Neural cell (in vitro differentiated cells): Measurements from ENCODE around the gene ADAMTS15. TPM values are rescaled to one million over a fixed set of nuclear protein-coding genes. Genes with fewer than 3 reads are reported as not detected.

Source experiments
- H2AFZ ChIP-seq: fragments of 200-600, 300-800 bp; sonication (generic), shearing (Covaris generic); 2 replicates; pipeline ENCODE4 v1.6.0; 2014; ENCODE audit warnings: low read depth, mild to moderate bottlenecking, antibody characterized with exemption, low read length, moderate library complexity
- H3F3A ChIP-seq: fragments of 200-600 bp; shearing (Covaris generic); 2 replicates; pipeline ENCODE4 v1.6.1; 2016; ENCODE audit warnings: mild to moderate bottlenecking, moderate library complexity, mixed read lengths, antibody characterized with exemption, low read length; ENCODE audit not compliant: insufficient read depth, poor library complexity, severe bottlenecking
- H3K27ac ChIP-seq: fragments of 200-600, 300-800 bp; sonication (generic), shearing (Covaris generic); 2 replicates; pipeline ENCODE4 v1.5.1; 2014; ENCODE audit warnings: mild to moderate bottlenecking, low read length, moderate library complexity
- H3K27me3 ChIP-seq: fragments of 300-800, 200-600 bp; sonication (generic), shearing (Covaris generic); 2 replicates; pipeline ENCODE4 v1.6.0; 2014; ENCODE audit warnings: mild to moderate bottlenecking, low read depth, low read length, moderate library complexity; ENCODE audit not compliant: insufficient read depth
- H3K36me3 ChIP-seq: fragments of 300-800, 200-600 bp; sonication (generic), shearing (Covaris generic); 2 replicates; pipeline ENCODE4 v1.5.1; 2014; ENCODE audit warnings: mild to moderate bottlenecking, antibody characterized with exemption, low read length, moderate library complexity; ENCODE audit not compliant: insufficient read depth
- H3K4me2 ChIP-seq: fragments of 300-800, 200-600 bp; sonication (generic), shearing (Covaris generic); 2 replicates; pipeline ENCODE4 v1.6.0; 2014; ENCODE audit warnings: mild to moderate bottlenecking, low read length
- H3K4me3 ChIP-seq: fragments of 300-800, 200-600 bp; sonication (generic), shearing (Covaris generic); 2 replicates; pipeline ENCODE4 v1.5.1; 2014; ENCODE audit warnings: mild to moderate bottlenecking, low read length, moderate library complexity
- H3K79me2 ChIP-seq: fragments of 200-600 bp; shearing (Covaris generic); replicated peaks from 2 replicates; pipeline ENCODE4 v1.6.0; 2014; ENCODE audit warnings: mild to moderate bottlenecking, low read length, moderate library complexity; ENCODE audit not compliant: insufficient read depth
- H3K9ac ChIP-seq: fragments of 300-800, 200-600 bp; sonication (generic), shearing (Covaris generic); 2 replicates; pipeline ENCODE4 v1.6.1; 2016; ENCODE audit warnings: mild to moderate bottlenecking, low read length, mixed read lengths
- H3K9me2 ChIP-seq: fragments of 200-600 bp; shearing (Covaris generic); 2 replicates; pipeline ENCODE4 v1.6.1; 2016; ENCODE audit warnings: mild to moderate bottlenecking, low read length, mixed read lengths; ENCODE audit not compliant: insufficient read depth
- H3K9me3 ChIP-seq: fragments of 200-600, 300-800 bp; sonication (generic), shearing (Covaris generic); 2 replicates; pipeline ENCODE4 v1.6.1; 2016; ENCODE audit warnings: mild to moderate bottlenecking, mixed run types, low read length, moderate library complexity, mixed read lengths
- H4K20me1 ChIP-seq: fragments of 200-600 bp; shearing (Covaris generic); 2 replicates; pipeline ENCODE4 v1.6.1; 2016; ENCODE audit warnings: mild to moderate bottlenecking, mixed run types; ENCODE audit not compliant: insufficient read depth
- CTCF ChIP-seq: fragments of 450-650 bp; IDR thresholded peaks from 2 replicates; pipeline ENCODE4 v1.5.1; 2014; ENCODE audit warnings: antibody characterized with exemption, mild to moderate bottlenecking, moderate library complexity; ENCODE audit not compliant: poor library complexity, severe bottlenecking
- EP300 ChIP-seq: fragments of 450-650 bp; conservative IDR thresholded peaks from 2 replicates; pipeline ENCODE4 v1.6.1; 2014; ENCODE audit warnings: antibody characterized with exemption, mild to moderate bottlenecking, moderate library complexity; ENCODE audit not compliant: poor library complexity, severe bottlenecking
- EZH2 ChIP-seq: fragments of 200-600, 300-800 bp; shearing (Covaris generic), sonication (generic); IDR thresholded peaks from 2 replicates; pipeline ENCODE4 v1.6.1; 2014; ENCODE audit warnings: antibody characterized with exemption, low read length, borderline replicate concordance, mild to moderate bottlenecking; ENCODE audit not compliant: insufficient read depth, poor library complexity, severe bottlenecking
- MXI1 ChIP-seq: fragments of 450-650 bp; conservative IDR thresholded peaks from 2 replicates; pipeline ENCODE4 v1.6.1; 2014; ENCODE audit warnings: antibody characterized with exemption, mild to moderate bottlenecking; ENCODE audit not compliant: poor library complexity, severe bottlenecking
- POLR2AphosphoS5 ChIP-seq: IDR thresholded peaks from 2 replicates; pipeline ENCODE4 v1.6.1; 2012
- RAD21 ChIP-seq: fragments of 450-650 bp; conservative IDR thresholded peaks from 2 replicates; pipeline ENCODE4 v1.6.1; 2014; ENCODE audit warnings: antibody characterized with exemption, mild to moderate bottlenecking, moderate library complexity
- REST ChIP-seq: IDR thresholded peaks from 2 replicates; pipeline ENCODE4 v1.6.1; 2012; ENCODE audit warnings: borderline replicate concordance
- SMC3 ChIP-seq: fragments of 450-650 bp; conservative IDR thresholded peaks from 2 replicates; pipeline ENCODE4 v1.6.1; 2014; ENCODE audit warnings: antibody characterized with exemption, mild to moderate bottlenecking, moderate library complexity; ENCODE audit not compliant: poor library complexity
- TAF1 ChIP-seq: IDR thresholded peaks from 2 replicates; pipeline ENCODE4 v1.6.1; 2012; ENCODE audit warnings: low read depth
- polyA plus RNA-seq: library from polyadenylated mRNA; depleted of rRNA; stranded (reverse); fragments of >200 nt; gene quantifications from 2 replicates; pipeline ENCODE4 v1.2.3, GENCODE V29; 2014

Gene ADAMTS15
- polyA plus RNA-seq, 1 donor from 2014 or later: 1.1 TPM

GRCh38 chr11:130465263-130465662 is 16.8 kb downstream of the ADAMTS15 start:
- no peak overlapping the region for H3K9ac ChIP-seq
- no peak overlapping the region for H3K27ac ChIP-seq
- no peak for TF ChIP-seq REST
- no peak for TF ChIP-seq SMC3
- no peaks in the 10 kb centered on the region for H3K79me2 ChIP-seq
- no peaks in the 10 kb centered on the region for H3K9me3 ChIP-seq
- H3K36me3 ChIP-seq: no peaks in the 10 kb centered on the region
- no peaks in the 10 kb centered on the region for H3F3A ChIP-seq
- no peaks in the 10 kb centered on the region for H3K9me2 ChIP-seq
- no peaks in the 10 kb centered on the region for H4K20me1 ChIP-seq
- H3K4me3 ChIP-seq: no peak overlapping the region
- no peak overlapping the region for H3K4me2 ChIP-seq
- H2AFZ ChIP-seq: no peak overlapping the region
- H3K27me3 ChIP-seq: no peaks in the 10 kb centered on the region

GRCh38 chr11:130467116-130467900 is 18.9 kb downstream of the ADAMTS15 start:
- no peaks in the 10 kb centered on the region for H3K27me3 ChIP-seq
- H3K27ac ChIP-seq: no peak overlapping the region
- no peak overlapping the region for H2AFZ ChIP-seq
- H3F3A ChIP-seq: no peaks in the 10 kb centered on the region
- no peak overlapping the region for H3K4me2 ChIP-seq
- H3K79me2 ChIP-seq: no peaks in the 10 kb centered on the region
- H3K4me3 ChIP-seq: no peak overlapping the region
- no peaks in the 10 kb centered on the region for H3K9me3 ChIP-seq
- no peak overlapping the region for H3K9ac ChIP-seq
- H4K20me1 ChIP-seq: no peaks in the 10 kb centered on the region
- H3K9me2 ChIP-seq: no peaks in the 10 kb centered on the region
- no peaks in the 10 kb centered on the region for H3K36me3 ChIP-seq
- TF ChIP-seq REST (no peak), SMC3 (no peak), POLR2AphosphoS5 (no peak), RAD21 (no peak), EP300 (no peak), EZH2 (no peak), CTCF (no peak), MXI1 (no peak), TAF1 (no peak)
